ENCODE data around the gene FTCD. TPM values are rescaled to one million over a fixed set of nuclear protein-coding genes. Genes with fewer than 3 reads are reported as not detected.

Gene FTCD
- total RNA-seq, 2 experiments from 2014 or later: 0.06 to 1.1 TPM

DNA sequence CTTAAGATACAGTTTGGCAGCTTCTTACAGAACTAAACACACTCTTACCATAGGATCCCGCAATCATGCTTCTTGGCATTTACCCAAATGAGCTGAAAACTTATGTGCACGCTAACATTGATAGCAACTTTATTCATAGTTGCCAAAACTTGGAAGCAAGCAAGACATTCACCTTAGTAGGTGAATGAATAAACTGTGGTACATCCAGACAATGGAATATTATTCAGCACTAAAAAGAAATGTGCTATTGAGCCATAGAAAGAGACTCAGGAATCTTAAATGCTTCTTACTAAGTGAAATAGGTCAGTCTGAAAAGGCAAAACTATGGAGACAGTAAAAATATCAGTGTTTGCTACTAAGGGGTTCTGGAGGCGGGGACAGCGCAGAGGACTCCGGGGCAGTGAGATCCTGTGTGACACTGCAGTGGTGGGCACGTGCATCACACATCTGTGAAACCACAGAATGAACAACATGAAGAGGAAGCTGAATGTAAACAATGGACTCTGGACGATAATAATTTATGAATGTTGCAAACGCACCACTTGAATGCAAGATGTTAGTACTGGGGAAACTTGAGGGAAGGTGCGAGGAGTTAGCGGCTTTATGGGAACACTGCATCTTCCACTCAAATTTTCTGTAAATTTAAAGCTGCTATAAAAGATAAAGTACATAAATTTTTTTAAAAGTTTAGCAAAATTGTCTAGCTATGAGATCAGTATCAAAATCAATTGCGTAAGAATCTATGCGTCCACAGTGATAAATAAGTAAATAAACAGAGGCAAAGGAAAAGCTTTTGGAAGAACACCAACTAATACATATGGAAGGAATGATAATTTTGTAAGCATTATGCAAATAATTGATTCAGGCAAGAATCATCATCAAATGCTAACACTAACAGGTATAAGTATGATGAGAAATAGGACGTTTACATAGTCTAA is 44.3 kb upstream of the FTCD start:
- no peak for DNase-seq (ENCODE audit: low spot score)
- no peak overlapping the region for H3K4me3 ChIP-seq (ENCODE audit: low read depth, low read length, poor library complexity, severe bottlenecking)
- TF ChIP-seq EZH2phosphoT487 (IDR thresholded peaks at IDR 0.05; ENCODE audit: borderline replicate concordance, low read depth, low read length) (no peak), CTCF (conservative IDR thresholded peaks at IDR 0.05; ENCODE audit: low read length) (no peak)
- intact Hi-C loops (cut with micrococcal nuclease; ENCODE audit: unreplicated experiment): no loop called here
- H3K79me2 ChIP-seq (ENCODE audit: insufficient read depth, low read depth, low read length): no peaks in the 10 kb centered on the region
- no peaks in the 10 kb centered on the region for H3K9me3 ChIP-seq (ENCODE audit: low read length)
- H3K36me3 ChIP-seq (ENCODE audit: insufficient read depth, low read length): peaks cover 58% of the 10 kb centered on the region
- H3K4me1 ChIP-seq (ENCODE audit: insufficient read depth, low read length, poor library complexity, severe bottlenecking): no peaks in the 10 kb centered on the region
- no peak overlapping the region for H3K4me2 ChIP-seq (ENCODE audit: low read length)
- no peak overlapping the region for H3K27ac ChIP-seq (ENCODE audit: low read depth, low read length, poor library complexity, severe bottlenecking)
- no peaks in the 10 kb centered on the region for H3K9me2 ChIP-seq (ENCODE audit: insufficient read depth, low read length)
- TSS peak; percentile 27 for BruUV-seq (replicated peaks)
- no peaks in the 10 kb centered on the region for H4K20me1 ChIP-seq (ENCODE audit: insufficient read depth, low read length)
- CTCF ChIA-PET (ENCODE audit: unreplicated experiment): no interaction called here
- H2AFZ ChIP-seq (ENCODE audit: low read length): no peak overlapping the region
- POLR2A ChIA-PET: interaction anchor here (0.6 to 0.7 kb wide), 2 partner anchors 14 to 255 kb away, joined by 3 to 6 read pairs; no protein-coding TSS in a partner anchor

GRCh38 chr21:46196733-46197132 is 41.4 kb upstream of the FTCD start:
- TF ChIP-seq EZH2phosphoT487 (IDR thresholded peaks at IDR 0.05; ENCODE audit: borderline replicate concordance, low read depth, low read length) (no peak), CTCF (conservative IDR thresholded peaks at IDR 0.05; ENCODE audit: low read length) (no peak)
- Histone ChIP-seq H3K27ac (ENCODE audit: low read depth, low read length, poor library complexity, severe bottlenecking) (no peak overlapping the region), H3K4me1 (ENCODE audit: insufficient read depth, low read length, poor library complexity, severe bottlenecking) (no peaks in the 10 kb centered on the region), H2AFZ (ENCODE audit: low read length) (no peak overlapping the region), H3K9me3 (ENCODE audit: low read length) (no peaks in the 10 kb centered on the region), H4K20me1 (ENCODE audit: insufficient read depth, low read length) (no peaks in the 10 kb centered on the region), H3K79me2 (ENCODE audit: insufficient read depth, low read depth, low read length) (no peaks in the 10 kb centered on the region), H3K4me3 (ENCODE audit: low read depth, low read length, poor library complexity, severe bottlenecking) (no peak overlapping the region), H3K36me3 (ENCODE audit: insufficient read depth, low read length) (peaks cover 72% of the 10 kb centered on the region), H3K9me2 (ENCODE audit: insufficient read depth, low read length) (no peaks in the 10 kb centered on the region), H3K4me2 (ENCODE audit: low read length) (no peak overlapping the region)
- no peak for DNase-seq (ENCODE audit: low spot score)
- POLR2A ChIA-PET: no interaction called here
- intact Hi-C loops (cut with micrococcal nuclease; ENCODE audit: unreplicated experiment): no loop called here
- no TSS peak for BruUV-seq (replicated peaks)
- CTCF ChIA-PET (ENCODE audit: unreplicated experiment): no interaction called here

DNA sequence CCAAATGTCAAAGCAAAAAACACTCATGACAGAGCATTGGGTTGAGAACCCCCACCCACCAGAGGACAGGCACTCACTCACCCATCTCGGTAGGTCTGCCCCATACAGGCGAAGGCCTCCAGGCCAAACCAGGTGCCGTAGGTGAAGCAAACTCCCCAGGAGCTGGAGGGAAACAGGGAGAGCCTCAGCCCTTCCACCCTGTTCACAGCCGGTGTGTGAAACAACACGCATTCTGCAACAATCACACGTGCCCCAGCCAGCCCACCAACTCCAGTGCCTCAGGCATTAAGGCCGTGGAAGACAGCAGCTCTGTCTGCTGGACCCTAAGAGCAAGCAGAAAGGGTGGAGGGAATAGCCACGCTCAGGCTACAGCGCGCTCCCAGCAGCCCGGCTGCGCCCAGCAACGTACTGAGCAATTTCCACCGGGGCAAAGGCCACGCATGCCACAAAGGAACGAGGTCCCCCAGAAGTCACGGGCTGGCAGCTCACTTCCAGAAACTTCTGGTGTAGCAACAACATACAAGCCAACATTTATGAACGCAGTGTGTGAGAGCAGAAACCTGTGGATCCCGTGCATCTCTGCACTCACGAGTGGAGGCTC is 40.3 kb upstream of the FTCD start:
- Histone ChIP-seq H3K4me2 (ENCODE audit: low read length) (no peak overlapping the region), H3K9me3 (ENCODE audit: low read length) (no peaks in the 10 kb centered on the region), H3K79me2 (ENCODE audit: insufficient read depth, low read depth, low read length) (no peaks in the 10 kb centered on the region), H3K9me2 (ENCODE audit: insufficient read depth, low read length) (no peaks in the 10 kb centered on the region), H4K20me1 (ENCODE audit: insufficient read depth, low read length) (no peaks in the 10 kb centered on the region), H3K4me3 (ENCODE audit: low read depth, low read length, poor library complexity, severe bottlenecking) (no peak overlapping the region), H3K27ac (ENCODE audit: low read depth, low read length, poor library complexity, severe bottlenecking) (no peak overlapping the region), H3K36me3 (ENCODE audit: insufficient read depth, low read length) (peaks cover 72% of the 10 kb centered on the region), H3K4me1 (ENCODE audit: insufficient read depth, low read length, poor library complexity, severe bottlenecking) (no peaks in the 10 kb centered on the region), H2AFZ (ENCODE audit: low read length) (no peak overlapping the region)
- TF ChIP-seq CTCF (conservative IDR thresholded peaks at IDR 0.05; ENCODE audit: low read length): no peak
- no peak for TF ChIP-seq EZH2phosphoT487 (IDR thresholded peaks at IDR 0.05; ENCODE audit: borderline replicate concordance, low read depth, low read length)
- DNase-seq (ENCODE audit: low spot score): no peak
- POLR2A ChIA-PET: no interaction called here
- intact Hi-C loops (cut with micrococcal nuclease; ENCODE audit: unreplicated experiment): no loop called here
- no TSS peak for BruUV-seq (replicated peaks)
- CTCF ChIA-PET (ENCODE audit: unreplicated experiment): no interaction called here
